Purkinje cell (primary cell): ENCODE results near the gene SMCHD1. TPM values are rescaled to one million over a fixed set of nuclear protein-coding genes. Genes with fewer than 3 reads are reported as not detected.

ENCODE experiments used
- polyA plus RNA-seq: library from polyadenylated mRNA; unstranded; fragments of >200 nt; fragmentation: Nextera tagmentation; gene quantifications from 2 replicates; pipeline ENCODE4 v1.2.1, GENCODE V29; 2014

The SMCHD1 gene
- 21.6 and 27.2 TPM in 2 replicates for polyA plus RNA-seq

GRCh38 chr18:2655178-2655953, at the start of gene SMCHD1:
Gene SMCHD1, plus strand, starts transcription at chr18:2655726. Its CDS starts 350 bp downstream, at chr18:2656076.

GRCh38 chr18:2846636-2847316, 191.2 kb downstream of the SMCHD1 start, which contains the start of gene EMILIN2:
Gene EMILIN2, plus strand, starts transcription at chr18:2847006. Its CDS starts 183 bp downstream, at chr18:2847189.

Other genes with a start within 250 kb of the SMCHD1 start
- gene METTL4, start 84.2 kb upstream of the SMCHD1 start, polyA plus RNA-seq, result 7.1 and 7.4 TPM in 2 replicates
- 0.39 TPM in 1 of 2 replicates, not detected in the other for gene NDC80, start 84.2 kb upstream of the SMCHD1 start, polyA plus RNA-seq
- gene EMILIN2, start 191.3 kb downstream of the SMCHD1 start, polyA plus RNA-seq, result 0.22 TPM in 1 of 2 replicates, not detected in the other